HG02763 (cell line): ENCODE data around the gene PPP1R17.

Source experiments
- ATAC-seq: cut with Tn5 transposase; IDR thresholded peaks from one replicate; pipeline ENCODE4 v1.9.1; 2021; ENCODE audit warnings: mild to moderate bottlenecking, moderate library complexity; ENCODE audit not compliant: unreplicated experiment

PPP1R17 gene

GRCh38 chr7:31687024-31687748 is at the start of gene PPP1R17:
Gene PPP1R17, plus strand, starts transcription at chr7:31687215. Its CDS starts 5,227 bp downstream, at chr7:31692442.
- ATAC-seq = no peak

- no peak for ATAC-seq
These were observed 46.6 kb upstream of the PPP1R17 start for GRCh38 chr7:31640381-31640780.

- ATAC-seq = no peak
These were observed 44.3 kb upstream of the PPP1R17 start for GRCh38 chr7:31642681-31643115.

- no peak for ATAC-seq
These were observed 40.1 kb upstream of the PPP1R17 start for GRCh38 chr7:31646942-31647341.

- ATAC-seq = no peak
These were observed 39.5 kb upstream of the PPP1R17 start for GRCh38 chr7:31647511-31647910.

GRCh38 chr7:31648288-31648687 is 38.7 kb upstream of the PPP1R17 start:
- ATAC-seq = no peak

GRCh38 chr7:31648880-31649279 is 38.1 kb upstream of the PPP1R17 start:
- no peak for ATAC-seq

GRCh38 chr7:31651234-31652062 is 35.6 kb upstream of the PPP1R17 start:
- no peak for ATAC-seq

- no peak for ATAC-seq
These were observed 35.0 kb upstream of the PPP1R17 start for GRCh38 chr7:31652063-31652326.

GRCh38 chr7:31663072-31663471 is 23.9 kb upstream of the PPP1R17 start:
- ATAC-seq = no peak

- no peak for ATAC-seq
These were observed 22.1 kb upstream of the PPP1R17 start for GRCh38 chr7:31664890-31665289.

GRCh38 chr7:31665546-31665945 is 21.5 kb upstream of the PPP1R17 start:
- ATAC-seq = no peak

GRCh38 chr7:31669461-31669860 is 17.6 kb upstream of the PPP1R17 start:
- no peak for ATAC-seq

GRCh38 chr7:31679574-31680305 is 7.3 kb upstream of the PPP1R17 start:
- ATAC-seq = no peak

- ATAC-seq = no peak
These were observed 3.4 kb upstream of the PPP1R17 start for GRCh38 chr7:31683445-31684225.

- peak; percentile 98 for ATAC-seq
These were observed 1.4 kb downstream of the PPP1R17 start for GRCh38 chr7:31688372-31688771.

- ATAC-seq = no peak
These were observed 2.0 kb downstream of the PPP1R17 start for GRCh38 chr7:31688996-31689395.

- ATAC-seq = no peak
These were observed 3.9 kb downstream of the PPP1R17 start for GRCh38 chr7:31690935-31691334.

- ATAC-seq = no peak
These were observed 5.4 kb downstream of the PPP1R17 start for GRCh38 chr7:31692451-31692850.

- no peak for ATAC-seq
These were observed 5.9 kb downstream of the PPP1R17 start for GRCh38 chr7:31692871-31693270.
